ENCODE data around the gene MRPS26. TPM values are rescaled to one million over a fixed set of nuclear protein-coding genes. Genes with fewer than 3 reads are reported as not detected.

Gene MRPS26
- total and polyA plus RNA-seq, 4 donors: 26.9 to 65.2 (median 40.3) TPM

DNA sequence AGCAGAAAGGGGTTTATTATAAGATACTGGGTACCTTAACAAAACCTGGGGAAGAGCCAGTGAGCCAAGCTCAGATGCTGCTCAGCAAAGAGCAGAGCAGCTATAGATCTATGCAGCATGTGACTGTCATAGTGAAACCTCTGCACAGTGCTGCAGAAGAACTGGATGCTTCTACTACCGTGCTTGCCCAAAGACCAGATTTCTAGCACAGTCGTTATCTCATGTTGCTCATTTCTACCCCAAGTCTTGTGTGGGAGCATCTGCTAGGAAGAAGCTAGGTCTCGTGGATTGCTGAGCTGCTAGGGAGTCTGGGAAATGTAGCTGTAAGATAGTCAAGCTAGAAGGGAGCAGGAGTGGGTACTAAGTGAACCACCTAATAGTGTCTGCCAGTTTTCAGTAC is 34.1 kb upstream of the MRPS26 start:
- Histone ChIP-seq H3K4me3 (ENCODE audit: low read depth in 1 of 3, low read length in 3 of 3) (no peak overlapping the region), H3K9ac (ENCODE audit: low read depth in 1 of 2, low read length in 2 of 2) (no peak overlapping the region), H3K27me3 (ENCODE audit: control insufficient read depth in 4 of 4, insufficient read depth in 4 of 4, low read length in 3 of 4) (no peaks in the 10 kb centered on the region), H3K9me3 (ENCODE audit: control insufficient read depth in 4 of 4, low read length in 3 of 4) (no peaks in the 10 kb centered on the region), H3K36me3 (ENCODE audit: control insufficient read depth in 4 of 4, insufficient read depth in 3 of 4, low read depth in 1 of 4, low read length in 3 of 4) (peaks cover 0 to 17% (median 8%) of the 10 kb centered on the region in 4 donors), H3K4me1 (ENCODE audit: control insufficient read depth in 4 of 4, insufficient read depth in 4 of 4, low read length in 3 of 4) (no peaks in the 10 kb centered on the region), H3K27ac (ENCODE audit: low read depth in 1 of 2, low read length in 2 of 2) (no peak overlapping the region)
- TF ChIP-seq, protein P1, sequence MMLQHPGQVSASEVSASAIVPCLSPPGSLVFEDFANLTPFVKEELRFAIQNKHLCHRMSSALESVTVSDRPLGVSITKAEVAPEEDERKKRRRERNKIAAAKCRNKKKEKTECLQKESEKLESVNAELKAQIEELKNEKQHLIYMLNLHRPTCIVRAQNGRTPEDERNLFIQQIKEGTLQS (IDR thresholded peaks at IDR 0.05): no peak
- TF ChIP-seq, protein P2, sequence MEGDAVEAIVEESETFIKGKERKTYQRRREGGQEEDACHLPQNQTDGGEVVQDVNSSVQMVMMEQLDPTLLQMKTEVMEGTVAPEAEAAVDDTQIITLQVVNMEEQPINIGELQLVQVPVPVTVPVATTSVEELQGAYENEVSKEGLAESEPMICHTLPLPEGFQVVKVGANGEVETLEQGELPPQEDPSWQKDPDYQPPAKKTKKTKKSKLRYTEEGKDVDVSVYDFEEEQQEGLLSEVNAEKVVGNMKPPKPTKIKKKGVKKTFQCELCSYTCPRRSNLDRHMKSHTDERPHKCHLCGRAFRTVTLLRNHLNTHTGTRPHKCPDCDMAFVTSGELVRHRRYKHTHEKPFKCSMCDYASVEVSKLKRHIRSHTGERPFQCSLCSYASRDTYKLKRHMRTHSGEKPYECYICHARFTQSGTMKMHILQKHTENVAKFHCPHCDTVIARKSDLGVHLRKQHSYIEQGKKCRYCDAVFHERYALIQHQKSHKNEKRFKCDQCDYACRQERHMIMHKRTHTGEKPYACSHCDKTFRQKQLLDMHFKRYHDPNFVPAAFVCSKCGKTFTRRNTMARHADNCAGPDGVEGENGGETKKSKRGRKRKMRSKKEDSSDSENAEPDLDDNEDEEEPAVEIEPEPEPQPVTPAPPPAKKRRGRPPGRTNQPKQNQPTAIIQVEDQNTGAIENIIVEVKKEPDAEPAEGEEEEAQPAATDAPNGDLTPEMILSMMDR (IDR thresholded peaks at IDR 0.05; ENCODE audit: low read depth, low read length, missing input control): no peak
- no peak for TF ChIP-seq FOXA1 (IDR thresholded peaks at IDR 0.05)
- TF ChIP-seq YY1 (IDR thresholded peaks at IDR 0.05): no peak
- TF ChIP-seq EGR1 (IDR thresholded peaks at IDR 0.05; ENCODE audit: low read depth in 2 of 2): no peak
- TF ChIP-seq HNF4A (conservative IDR thresholded peaks at IDR 0.05): no peak
- no peak for TF ChIP-seq HNF4G (IDR thresholded peaks at IDR 0.05)
- TF ChIP-seq REST (IDR thresholded peaks at IDR 0.05): no peak
- TF ChIP-seq RAD21 (IDR thresholded peaks at IDR 0.05): no peak
- TF ChIP-seq, protein P3, sequence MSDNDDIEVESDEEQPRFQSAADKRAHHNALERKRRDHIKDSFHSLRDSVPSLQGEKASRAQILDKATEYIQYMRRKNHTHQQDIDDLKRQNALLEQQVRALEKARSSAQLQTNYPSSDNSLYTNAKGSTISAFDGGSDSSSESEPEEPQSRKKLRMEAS (IDR thresholded peaks at IDR 0.05): no peak
- TF ChIP-seq SP1 (IDR thresholded peaks at IDR 0.05): no peak
- TF ChIP-seq GABPA (IDR thresholded peaks at IDR 0.05 in 1 of 2, conservative IDR thresholded peaks at IDR 0.05 in 1 of 2): no peak
- no peak for TF ChIP-seq NR2F2 (IDR thresholded peaks at IDR 0.05)
- no peak for TF ChIP-seq RXRA (IDR thresholded peaks at IDR 0.05)
- no peak for TF ChIP-seq TAF1 (conservative IDR thresholded peaks at IDR 0.05)
- DNase-seq (ENCODE audit: low spot score): no peak
- WGBS: 94% methylated on average over 3 of the region's 3 CpGs

DNA sequence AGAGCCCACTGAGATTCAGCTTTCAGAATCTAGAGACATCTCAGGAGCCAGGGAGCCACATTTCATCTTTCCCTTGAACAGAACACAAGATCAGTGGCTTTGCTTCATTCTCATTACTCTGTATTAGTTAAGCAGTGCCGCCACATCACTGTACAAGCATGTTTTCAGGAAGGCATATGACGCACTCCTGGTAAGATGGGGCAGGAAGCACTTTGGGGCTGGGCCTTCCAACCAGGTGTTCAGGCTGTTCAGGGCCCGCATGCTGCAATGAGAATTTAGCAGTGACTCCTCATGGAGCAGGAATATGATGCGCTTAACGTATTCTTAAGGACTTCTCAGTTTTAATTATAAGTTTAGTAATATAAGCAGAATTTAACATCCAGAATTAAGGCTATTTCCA is 32.1 kb upstream of the MRPS26 start:
- Histone ChIP-seq H3K27ac (ENCODE audit: low read depth in 1 of 2, low read length in 2 of 2) (no peak overlapping the region), H3K9me3 (ENCODE audit: control insufficient read depth in 4 of 4, low read length in 3 of 4) (no peaks in the 10 kb centered on the region), H3K4me1 (ENCODE audit: control insufficient read depth in 4 of 4, insufficient read depth in 4 of 4, low read length in 3 of 4) (no peaks in the 10 kb centered on the region), H3K9ac (ENCODE audit: low read depth in 1 of 2, low read length in 2 of 2) (no peak overlapping the region), H3K27me3 (ENCODE audit: control insufficient read depth in 4 of 4, insufficient read depth in 4 of 4, low read length in 3 of 4) (no peaks in the 10 kb centered on the region), H3K36me3 (ENCODE audit: control insufficient read depth in 4 of 4, insufficient read depth in 3 of 4, low read depth in 1 of 4, low read length in 3 of 4) (peaks cover 0 to 6% (median 2%) of the 10 kb centered on the region in 4 donors), H3K4me3 (ENCODE audit: low read depth in 1 of 3, low read length in 3 of 3) (no peak overlapping the region)
- 98% methylated on average over 5 of the region's 5 CpGs for WGBS
- no peak for DNase-seq (ENCODE audit: low spot score)
- TF ChIP-seq SP1 (IDR thresholded peaks at IDR 0.05) (no peak), HNF4G (IDR thresholded peaks at IDR 0.05) (no peak), RXRA (IDR thresholded peaks at IDR 0.05) (no peak), EGR1 (IDR thresholded peaks at IDR 0.05; ENCODE audit: low read depth in 2 of 2) (no peak), FOXA2 (IDR thresholded peaks at IDR 0.05) (no peak), GABPA (IDR thresholded peaks at IDR 0.05 in 1 of 2, conservative IDR thresholded peaks at IDR 0.05 in 1 of 2) (no peak), JUND (IDR thresholded peaks at IDR 0.05) (no peak), YY1 (IDR thresholded peaks at IDR 0.05) (no peak)
